NB4 (cell line): ENCODE measurements around the gene CFAP299.

ENCODE experiments used
- DNase-seq: peaks from one replicate; pipeline ENCODE4 v3.0.0; 2010; ENCODE audit warnings: low read depth
- H3K4me3 ChIP-seq: one replicate; pipeline ENCODE4 v1.5.1; 2011; ENCODE audit warnings: mild to moderate bottlenecking, low read depth, low read length, moderate library complexity
- MYC ChIP-seq: IDR thresholded peaks from 2 replicates; pipeline ENCODE4 v1.6.1; 2011; ENCODE audit warnings: low read depth, low read length
- POLR2A ChIP-seq: IDR thresholded peaks from 2 replicates; pipeline ENCODE4 v1.6.1; 2011; ENCODE audit warnings: mild to moderate bottlenecking; ENCODE audit not compliant: insufficient read length; ENCODE audit errors: extremely low read depth
- TF ChIP-seq, protein P1 (sequence below): IDR thresholded peaks from one replicate; pipeline ENCODE4 v1.5.1; 2012; ENCODE audit warnings: low read depth, low read length
- TF ChIP-seq, protein P2 (sequence below): IDR thresholded peaks from 2 replicates; pipeline ENCODE4 v1.6.1; 2011; ENCODE audit warnings: low read depth, low read length

CFAP299 gene

DNA sequence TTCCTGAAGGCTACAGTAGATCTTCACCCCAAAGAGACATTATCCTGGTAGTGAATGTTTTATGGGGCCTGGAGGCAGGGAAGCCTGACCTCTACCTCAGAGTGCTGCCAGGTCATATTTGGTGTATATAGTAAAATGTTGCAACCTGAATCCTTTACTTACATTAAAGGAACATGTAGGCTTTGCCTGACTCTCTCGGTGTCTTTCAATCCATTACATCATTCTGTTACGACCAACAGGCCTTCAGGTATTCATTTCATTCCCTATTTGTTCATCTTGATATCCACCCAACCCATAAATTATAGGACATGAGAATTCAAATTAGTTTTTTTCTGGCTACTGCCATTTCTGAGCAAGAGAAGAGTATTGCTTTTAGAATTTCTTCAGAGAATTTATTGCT, 116.5 kb downstream of the CFAP299 start:
- no peak overlapping the region for H3K4me3 ChIP-seq
- TF ChIP-seq MYC (no peak), POLR2A (no peak)
- TF ChIP-seq, protein P1, sequence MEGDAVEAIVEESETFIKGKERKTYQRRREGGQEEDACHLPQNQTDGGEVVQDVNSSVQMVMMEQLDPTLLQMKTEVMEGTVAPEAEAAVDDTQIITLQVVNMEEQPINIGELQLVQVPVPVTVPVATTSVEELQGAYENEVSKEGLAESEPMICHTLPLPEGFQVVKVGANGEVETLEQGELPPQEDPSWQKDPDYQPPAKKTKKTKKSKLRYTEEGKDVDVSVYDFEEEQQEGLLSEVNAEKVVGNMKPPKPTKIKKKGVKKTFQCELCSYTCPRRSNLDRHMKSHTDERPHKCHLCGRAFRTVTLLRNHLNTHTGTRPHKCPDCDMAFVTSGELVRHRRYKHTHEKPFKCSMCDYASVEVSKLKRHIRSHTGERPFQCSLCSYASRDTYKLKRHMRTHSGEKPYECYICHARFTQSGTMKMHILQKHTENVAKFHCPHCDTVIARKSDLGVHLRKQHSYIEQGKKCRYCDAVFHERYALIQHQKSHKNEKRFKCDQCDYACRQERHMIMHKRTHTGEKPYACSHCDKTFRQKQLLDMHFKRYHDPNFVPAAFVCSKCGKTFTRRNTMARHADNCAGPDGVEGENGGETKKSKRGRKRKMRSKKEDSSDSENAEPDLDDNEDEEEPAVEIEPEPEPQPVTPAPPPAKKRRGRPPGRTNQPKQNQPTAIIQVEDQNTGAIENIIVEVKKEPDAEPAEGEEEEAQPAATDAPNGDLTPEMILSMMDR, result no peak
- TF ChIP-seq, protein P2, sequence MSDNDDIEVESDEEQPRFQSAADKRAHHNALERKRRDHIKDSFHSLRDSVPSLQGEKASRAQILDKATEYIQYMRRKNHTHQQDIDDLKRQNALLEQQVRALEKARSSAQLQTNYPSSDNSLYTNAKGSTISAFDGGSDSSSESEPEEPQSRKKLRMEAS, result no peak
- DNase-seq, result no peak

DNA sequence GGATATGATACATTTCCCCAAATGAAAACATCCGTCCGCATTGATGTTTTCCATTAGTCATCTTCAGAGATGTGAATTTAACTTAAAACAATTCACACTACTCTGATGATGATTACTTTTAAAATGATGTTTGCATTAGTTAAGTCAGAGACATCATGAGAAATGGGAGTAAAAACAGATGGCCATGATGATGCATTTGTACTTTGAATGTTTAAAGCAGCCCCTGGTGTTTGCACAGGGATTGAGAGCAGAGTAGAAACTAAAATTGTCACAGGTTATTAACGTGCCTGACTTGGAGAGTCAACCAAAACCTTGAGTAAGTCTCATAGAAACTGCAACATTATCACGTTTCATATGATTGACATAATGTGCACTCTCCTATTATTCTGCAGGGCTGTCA, 117.2 kb downstream of the CFAP299 start:
- H3K4me3 ChIP-seq, result no peak overlapping the region
- TF ChIP-seq, protein P1, result peak; percentile 1
- TF ChIP-seq, protein P2, result no peak
- no peak for DNase-seq

DNA sequence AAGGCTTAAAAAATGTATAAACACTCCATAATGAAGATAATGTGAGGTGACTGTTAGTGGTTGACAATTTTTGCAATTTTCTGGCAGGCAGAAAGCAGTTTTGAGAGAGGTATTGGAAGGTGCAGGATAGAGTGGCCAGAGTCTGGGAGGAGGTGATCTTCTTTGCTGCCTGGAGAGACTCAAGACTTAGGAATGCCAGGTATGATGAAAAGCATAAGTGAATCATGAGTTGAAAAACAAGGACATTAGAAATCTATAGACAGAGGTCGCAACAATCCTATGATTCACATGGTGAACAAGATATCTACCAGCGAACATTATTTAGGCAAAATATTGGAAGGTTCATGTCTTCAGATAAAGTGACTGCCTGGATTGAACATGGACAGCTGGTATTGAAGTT, 118.5 kb downstream of the CFAP299 start:
- H3K4me3 ChIP-seq, result no peak overlapping the region
- no peak for TF ChIP-seq MYC
- TF ChIP-seq, protein P1, result no peak
- TF ChIP-seq, protein P2, result no peak
- no peak for TF ChIP-seq POLR2A
- DNase-seq, result no peak

DNA sequence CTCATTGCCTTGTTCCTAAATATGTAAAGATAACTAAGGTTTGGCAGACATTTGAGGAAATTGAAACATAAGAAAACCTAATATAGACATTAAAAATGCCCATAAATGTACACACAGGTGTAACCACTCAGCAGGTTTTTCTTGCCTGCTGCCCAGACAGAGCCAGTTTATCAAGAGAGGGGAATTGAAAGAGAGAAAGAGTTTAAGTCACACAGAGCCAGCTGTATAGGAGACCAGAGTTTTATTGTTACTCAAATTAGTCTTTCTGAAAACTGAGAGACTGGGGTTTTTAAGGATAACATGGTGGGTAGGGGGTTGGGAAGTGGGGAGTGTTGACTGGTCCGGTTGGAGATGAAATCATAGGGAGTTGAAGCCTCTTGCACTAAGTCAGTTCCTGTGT, 119.0 kb downstream of the CFAP299 start:
- TF ChIP-seq, protein P2, result no peak
- TF ChIP-seq, protein P1, result no peak
- no peak for TF ChIP-seq POLR2A
- no peak for TF ChIP-seq MYC
- DNase-seq, result no peak
- no peak overlapping the region for H3K4me3 ChIP-seq

DNA sequence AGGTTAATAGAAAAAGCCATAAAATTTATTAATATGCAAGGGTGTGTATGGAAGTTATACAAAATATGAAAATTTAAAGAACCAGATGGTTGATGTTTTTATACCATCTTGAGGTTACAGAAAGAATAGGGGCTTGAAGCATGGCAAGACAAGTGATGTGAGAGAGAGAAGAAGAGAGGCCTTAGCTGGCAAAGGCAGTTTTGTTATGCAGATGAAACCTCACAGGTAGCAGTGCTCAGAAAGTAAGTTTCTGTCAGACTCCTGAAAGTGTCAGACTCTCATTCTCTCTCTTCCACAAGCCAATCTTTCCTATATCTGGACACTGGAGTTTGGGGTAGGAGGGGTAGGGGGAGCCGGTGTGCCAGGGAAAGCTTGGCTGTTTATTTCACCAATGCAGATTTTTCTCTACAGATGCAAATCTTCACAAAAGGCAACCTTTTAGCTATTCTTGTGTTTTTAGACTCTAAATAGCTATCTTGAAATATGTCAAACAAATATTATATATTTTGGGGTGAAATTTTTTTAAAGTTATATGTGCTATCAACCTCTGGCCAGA, 124.5 kb downstream of the CFAP299 start:
- no peak overlapping the region for H3K4me3 ChIP-seq
- DNase-seq, result no peak
- TF ChIP-seq, protein P2, result no peak
- TF ChIP-seq, protein P1, result peak; percentile 6

DNA sequence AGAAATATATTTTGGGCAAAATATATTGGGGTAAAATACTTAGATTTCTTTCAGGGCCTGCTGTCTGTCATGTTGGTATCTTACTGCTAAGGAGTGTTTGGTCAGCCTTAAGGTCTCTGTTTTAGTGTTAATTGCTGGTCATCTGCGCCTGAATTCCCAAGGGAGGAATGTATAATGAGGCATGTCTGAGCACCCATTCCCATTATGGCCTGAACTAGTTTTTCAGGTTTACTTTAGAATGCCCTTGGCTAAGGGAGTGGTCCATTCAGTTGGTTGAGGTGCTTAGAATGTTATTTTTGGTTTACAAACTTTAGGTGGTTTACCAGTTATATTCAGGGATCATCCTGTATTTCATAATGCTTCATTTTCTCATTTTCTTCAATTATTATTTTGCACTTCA, 125.9 kb downstream of the CFAP299 start:
- H3K4me3 ChIP-seq, result no peak overlapping the region
- DNase-seq, result no peak

More for the DNA sequence above, 125.9 kb downstream of the CFAP299 start:
- TF ChIP-seq, protein P1, result no peak
- TF ChIP-seq MYC, result no peak
- TF ChIP-seq, protein P2, result no peak
